PC-9 (cell line): ENCODE data around the gene RFFL.

Experiments
- EZH2 ChIP-seq: fragments of 200-600 bp; sonication (generic); IDR thresholded peaks from 2 replicates; pipeline ENCODE4 v1.8.0; 2017; ENCODE audit warnings: antibody characterized with exemption, low read depth
- TF ChIP-seq, protein P1 (sequence below): fragments of 200-600 bp; sonication (generic); conservative IDR thresholded peaks from 2 replicates; pipeline ENCODE4 v1.6.1; 2017; ENCODE audit warnings: mixed run types, antibody characterized with exemption, mild to moderate bottlenecking, moderate library complexity

DNA sequence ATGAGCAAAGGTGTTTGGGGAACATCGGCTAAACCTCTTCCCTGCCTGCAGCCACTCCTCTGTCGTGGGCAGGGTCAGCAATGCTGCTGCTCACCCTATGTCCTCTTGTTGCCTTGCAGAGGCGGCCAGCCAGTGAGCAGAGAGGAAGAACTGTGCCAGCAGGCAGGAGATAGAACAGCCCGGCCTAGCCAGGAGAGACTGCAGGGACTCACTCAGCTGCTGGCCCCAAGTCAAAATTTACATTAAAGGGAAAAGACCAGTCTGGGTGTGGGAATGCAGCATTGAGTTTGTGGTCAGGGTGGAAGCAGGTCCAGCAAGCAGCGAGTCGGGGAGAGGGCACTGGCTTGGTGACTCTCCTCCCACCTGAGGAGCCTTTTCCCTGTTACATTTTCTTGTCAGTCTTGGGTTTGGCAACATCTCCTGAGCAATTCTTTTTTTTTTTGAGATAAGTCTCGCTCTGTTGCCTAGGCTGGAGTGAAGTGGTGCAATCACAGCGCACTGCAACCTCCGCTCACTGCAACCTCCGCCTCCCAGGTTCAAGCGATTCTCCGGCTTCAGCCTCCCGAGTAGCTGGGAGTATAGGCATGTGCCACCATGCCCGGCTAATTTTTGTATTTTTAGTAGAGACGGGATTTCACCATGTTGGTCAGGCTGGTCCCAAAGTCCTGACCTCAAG, 60.5 kb downstream of the RFFL start:
- TF ChIP-seq, protein P1, sequence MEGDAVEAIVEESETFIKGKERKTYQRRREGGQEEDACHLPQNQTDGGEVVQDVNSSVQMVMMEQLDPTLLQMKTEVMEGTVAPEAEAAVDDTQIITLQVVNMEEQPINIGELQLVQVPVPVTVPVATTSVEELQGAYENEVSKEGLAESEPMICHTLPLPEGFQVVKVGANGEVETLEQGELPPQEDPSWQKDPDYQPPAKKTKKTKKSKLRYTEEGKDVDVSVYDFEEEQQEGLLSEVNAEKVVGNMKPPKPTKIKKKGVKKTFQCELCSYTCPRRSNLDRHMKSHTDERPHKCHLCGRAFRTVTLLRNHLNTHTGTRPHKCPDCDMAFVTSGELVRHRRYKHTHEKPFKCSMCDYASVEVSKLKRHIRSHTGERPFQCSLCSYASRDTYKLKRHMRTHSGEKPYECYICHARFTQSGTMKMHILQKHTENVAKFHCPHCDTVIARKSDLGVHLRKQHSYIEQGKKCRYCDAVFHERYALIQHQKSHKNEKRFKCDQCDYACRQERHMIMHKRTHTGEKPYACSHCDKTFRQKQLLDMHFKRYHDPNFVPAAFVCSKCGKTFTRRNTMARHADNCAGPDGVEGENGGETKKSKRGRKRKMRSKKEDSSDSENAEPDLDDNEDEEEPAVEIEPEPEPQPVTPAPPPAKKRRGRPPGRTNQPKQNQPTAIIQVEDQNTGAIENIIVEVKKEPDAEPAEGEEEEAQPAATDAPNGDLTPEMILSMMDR = no peak
- TF ChIP-seq EZH2 = no peak
